WERI-Rb-1 (cell line): ENCODE data around the gene ATG9A.
A peak's percentile ranks its signal among the peaks of the same experiment; 100 is the strongest.

ENCODE experiments used
- DNase-seq: peaks from one replicate; pipeline ENCODE4 v3.0.0-alpha.2; 2020
- H3K27ac ChIP-seq: fragments of 250-450 bp; sonication (Bioruptor Pico); 2 replicates; pipeline ENCODE4 v1.5.1; 2020; ENCODE audit warnings: mild to moderate bottlenecking, moderate library complexity
- H3K27me3 ChIP-seq: fragments of 250-450 bp; sonication (Bioruptor Pico); 2 replicates; pipeline ENCODE4 v1.5.1; 2021; ENCODE audit warnings: mild to moderate bottlenecking, low read depth, moderate library complexity; ENCODE audit not compliant: insufficient read depth, severe bottlenecking
- H3K36me3 ChIP-seq: fragments of 250-450 bp; sonication (Bioruptor Pico); 2 replicates; pipeline ENCODE4 v1.5.1; 2020; ENCODE audit warnings: mild to moderate bottlenecking, moderate library complexity
- H3K4me3 ChIP-seq: 2 replicates; pipeline ENCODE4 v1.5.1; 2011; ENCODE audit warnings: low read depth, mild to moderate bottlenecking, control low read depth, low read length
- H3K9me3 ChIP-seq: fragments of 250-450 bp; sonication (Bioruptor Pico); 2 replicates; pipeline ENCODE4 v1.5.1; 2021; ENCODE audit warnings: mild to moderate bottlenecking, moderate library complexity; ENCODE audit not compliant: severe bottlenecking
- CTCF ChIP-seq: IDR thresholded peaks from 2 replicates; pipeline ENCODE4 v1.5.1; 2011; ENCODE audit warnings: low read depth, mild to moderate bottlenecking, control low read depth, inconsistent platforms, low read length

The ATG9A gene

GRCh38 chr2:219172231-219173154 is 56.9 kb downstream of the ATG9A start:
- peaks cover 24% of the 10 kb centered on the region for H3K36me3 ChIP-seq
- DNase-seq = no peak

GRCh38 chr2:219171231-219171651 is 58.2 kb downstream of the ATG9A start:
- H3K27me3 ChIP-seq = no peaks in the 10 kb centered on the region
- no peak overlapping the region for H3K4me3 ChIP-seq
- H3K9me3 ChIP-seq = no peaks in the 10 kb centered on the region
- peaks cover 24% of the 10 kb centered on the region for H3K36me3 ChIP-seq
- TF ChIP-seq CTCF = peak; percentile 65
- H3K27ac ChIP-seq = no peak overlapping the region
- peak; percentile 47 for DNase-seq

More at GRCh38 chr2:219172231-219173154, 56.9 kb downstream of the ATG9A start:
- Histone ChIP-seq H3K4me3 (no peak overlapping the region), H3K9me3 (no peaks in the 10 kb centered on the region), H3K27ac (no peak overlapping the region), H3K27me3 (no peaks in the 10 kb centered on the region)
- no peak for TF ChIP-seq CTCF

- TF ChIP-seq CTCF = no peak
- H3K27ac ChIP-seq = no peak within 1 kb of the TSS
- peaks cover 23% of the 10 kb centered on the region for H3K36me3 ChIP-seq
- H3K27me3 ChIP-seq = no peaks in the 10 kb centered on the region
- H3K4me3 ChIP-seq = no peak within 1 kb of the TSS
- no peaks in the 10 kb centered on the region for H3K9me3 ChIP-seq
- no peak for DNase-seq
Measured at GRCh38 chr2:219169930-219170654, 59.3 kb downstream of the ATG9A start, which contains the start of gene SLC23A3. SLC23A3 (minus strand) TSS chr2:219170029; CDS start chr2:219169984, 45 bp downstream.
